GM18909 (cell line): ENCODE results near the gene BLTP3A.
"Not testable (repeated sequence)": the region's sequence is repeated elsewhere in the genome, so short reads cannot be mapped to it uniquely, and the experiment has no call there.

Experiments used
- ATAC-seq: cut with Tn5 transposase; IDR thresholded peaks from one replicate; pipeline ENCODE4 v1.9.1; 2021; ENCODE audit warnings: mild to moderate bottlenecking; ENCODE audit not compliant: unreplicated experiment, poor library complexity

Gene BLTP3A

GRCh38 chr6:34792605-34793500, 970 bp downstream of the BLTP3A start:
- no peak for ATAC-seq

- ATAC-seq, result no peak
Measured at GRCh38 chr6:34793877-34794276, 2.0 kb downstream of the BLTP3A start.

- no peak for ATAC-seq
Measured at GRCh38 chr6:34795836-34796425, 4.0 kb downstream of the BLTP3A start.

GRCh38 chr6:34798057-34798456, 6.2 kb downstream of the BLTP3A start:
- no peak for ATAC-seq

- ATAC-seq, result no peak
Measured at GRCh38 chr6:34799547-34799946, 7.7 kb downstream of the BLTP3A start.

- ATAC-seq, result no peak
Measured at GRCh38 chr6:34804543-34804942, 12.7 kb downstream of the BLTP3A start.

GRCh38 chr6:34805074-34805473, 13.2 kb downstream of the BLTP3A start:
- ATAC-seq, result not testable (repeated sequence)

GRCh38 chr6:34806738-34807453, 15.0 kb downstream of the BLTP3A start:
- no peak for ATAC-seq

- ATAC-seq, result not testable (repeated sequence)
Measured at GRCh38 chr6:34808473-34808872, 16.6 kb downstream of the BLTP3A start.

- ATAC-seq, result not testable (repeated sequence)
Measured at GRCh38 chr6:34809419-34809818, 17.5 kb downstream of the BLTP3A start.

GRCh38 chr6:34810017-34810882, 18.4 kb downstream of the BLTP3A start:
- no peak for ATAC-seq

- ATAC-seq, result peak; percentile 89
Measured at GRCh38 chr6:34810936-34811632, 19.2 kb downstream of the BLTP3A start.

- no peak for ATAC-seq
Measured at GRCh38 chr6:34813028-34813713, 21.3 kb downstream of the BLTP3A start.

- no peak for ATAC-seq
Measured at GRCh38 chr6:34816635-34817301, 24.9 kb downstream of the BLTP3A start.

- ATAC-seq, result no peak
Measured at GRCh38 chr6:34817446-34817845, 25.6 kb downstream of the BLTP3A start.

GRCh38 chr6:34818872-34819570, 27.1 kb downstream of the BLTP3A start:
- not testable (repeated sequence) for ATAC-seq

- no peak for ATAC-seq
Measured at GRCh38 chr6:34819571-34820480, 27.9 kb downstream of the BLTP3A start.
